ENCODE data around the gene PRDM15.

GRCh38 chr21:41917531-41917930 is 38.4 kb upstream of the PRDM15 start:
- TF ChIP-seq POLR2A (IDR thresholded peaks at IDR 0.05): no peak
- TF ChIP-seq CTCF (IDR thresholded peaks at IDR 0.05): no peak
- no peak for TF ChIP-seq POLR2AphosphoS5 (IDR thresholded peaks at IDR 0.05)

All from prostate gland (tissue), 2 donors.